H9 (cell line): ENCODE measurements around the gene RARG. TPM values are rescaled to one million over a fixed set of nuclear protein-coding genes. Genes with fewer than 3 reads are reported as not detected.

Experiments used
- DNase-seq: peaks from one replicate; pipeline ENCODE4 v3.0.0-alpha.2; 2017
- H2AFZ ChIP-seq: one replicate; pipeline ENCODE4 v1.6.1; 2013; ENCODE audit warnings: mild to moderate bottlenecking, low read length, control low read depth, moderate library complexity
- H2AK5ac ChIP-seq: 2 replicates; pipeline ENCODE4 v1.6.1; 2013; ENCODE audit warnings: low read length, control low read depth, mixed read lengths; ENCODE audit not compliant: insufficient read length
- H2BK120ac ChIP-seq: one replicate; pipeline ENCODE4 v1.6.1; 2013; ENCODE audit warnings: low read depth, mild to moderate bottlenecking, low read length, control low read depth, inconsistent platforms; ENCODE audit not compliant: poor library complexity, severe bottlenecking
- H2BK12ac ChIP-seq: 2 replicates; pipeline ENCODE4 v1.6.1; 2013; ENCODE audit warnings: low read length, control low read depth, mixed read lengths, low read depth; ENCODE audit not compliant: insufficient read length
- H2BK15ac ChIP-seq: 2 replicates; pipeline ENCODE4 v1.6.1; 2013; ENCODE audit warnings: low read depth, low read length, control low read depth
- H2BK20ac ChIP-seq: one replicate; pipeline ENCODE4 v1.6.1; 2013; ENCODE audit warnings: low read depth, mild to moderate bottlenecking, low read length, control low read depth, inconsistent platforms; ENCODE audit not compliant: poor library complexity, severe bottlenecking
- H2BK5ac ChIP-seq: 2 replicates; pipeline ENCODE4 v1.6.1; 2013; ENCODE audit warnings: low read length, control low read depth, mixed read lengths; ENCODE audit not compliant: insufficient read length
- H3K14ac ChIP-seq: 2 replicates; pipeline ENCODE4 v1.6.1; 2013; ENCODE audit warnings: low read length, control low read depth; ENCODE audit not compliant: insufficient read depth
- H3K18ac ChIP-seq: 2 replicates; pipeline ENCODE4 v1.6.1; 2013; ENCODE audit warnings: low read depth, mild to moderate bottlenecking, mixed read lengths, low read length, control low read depth; ENCODE audit not compliant: insufficient read length
- H3K23ac ChIP-seq: 2 replicates; pipeline ENCODE4 v1.6.1; 2013; ENCODE audit warnings: low read length, control low read depth, mixed read lengths, low read depth; ENCODE audit not compliant: insufficient read length
- H3K23me2 ChIP-seq: 2 replicates; pipeline ENCODE4 v1.6.1; 2013; ENCODE audit warnings: low read depth, mild to moderate bottlenecking, mixed read lengths, low read length, control low read depth; ENCODE audit not compliant: insufficient read length, poor library complexity, severe bottlenecking
- H3K27ac ChIP-seq: 2 replicates; pipeline ENCODE4 v1.5.1; 2013; ENCODE audit warnings: low read length, control low read depth, mixed read lengths, low read depth; ENCODE audit not compliant: insufficient read length
- H3K27me3 ChIP-seq: 2 replicates; pipeline ENCODE4 v1.6.1; 2013; ENCODE audit warnings: low read length, control low read depth, inconsistent platforms; ENCODE audit not compliant: insufficient read depth
- H3K4ac ChIP-seq: 2 replicates; pipeline ENCODE4 v1.6.1; 2013; ENCODE audit warnings: low read depth, mild to moderate bottlenecking, control low read depth, inconsistent platforms, low read length, moderate library complexity
- H3K4me1 ChIP-seq: 2 replicates; pipeline ENCODE4 v1.6.1; 2013; ENCODE audit warnings: low read length, control low read depth, inconsistent platforms; ENCODE audit not compliant: insufficient read depth
- H3K4me2 ChIP-seq: 2 replicates; pipeline ENCODE4 v1.6.1; 2013; ENCODE audit warnings: low read length, control low read depth, mixed read lengths; ENCODE audit not compliant: insufficient read length, insufficient read depth
- H3K56ac ChIP-seq: 2 replicates; pipeline ENCODE4 v1.6.1; 2013; ENCODE audit warnings: low read depth, mild to moderate bottlenecking, mixed read lengths, low read length, control low read depth; ENCODE audit not compliant: insufficient read length
- H3K79me1 ChIP-seq: 2 replicates; pipeline ENCODE4 v1.6.1; 2013; ENCODE audit warnings: low read depth, mild to moderate bottlenecking, moderate library complexity, low read length, control low read depth, inconsistent platforms; ENCODE audit not compliant: insufficient read depth, poor library complexity, severe bottlenecking
- H3K79me2 ChIP-seq: 2 replicates; pipeline ENCODE4 v1.6.1; 2013; ENCODE audit warnings: low read length, control low read depth, inconsistent platforms; ENCODE audit not compliant: insufficient read depth
- H3K9ac ChIP-seq: 2 replicates; pipeline ENCODE4 v1.6.1; 2013; ENCODE audit warnings: low read length, control low read depth, mixed read lengths; ENCODE audit not compliant: insufficient read length; ENCODE audit errors: extremely low read depth
- H3K9me3 ChIP-seq: one replicate; pipeline ENCODE4 v1.6.1; 2013; ENCODE audit warnings: low read depth, low read length, inconsistent platforms; ENCODE audit not compliant: control insufficient read depth
- H3T11ph ChIP-seq: one replicate; pipeline ENCODE4 v1.6.1; 2013; ENCODE audit warnings: mild to moderate bottlenecking, low read length, control low read depth, inconsistent platforms
- H4K20me1 ChIP-seq: one replicate; pipeline ENCODE4 v1.6.1; 2013; ENCODE audit not compliant: control insufficient read depth, insufficient read length, insufficient read depth
- H4K5ac ChIP-seq: 2 replicates; pipeline ENCODE4 v1.6.1; 2013; ENCODE audit warnings: low read depth, mild to moderate bottlenecking, mixed read lengths, low read length, control low read depth; ENCODE audit not compliant: insufficient read length
- H4K8ac ChIP-seq: replicated peaks from 2 replicates; pipeline ENCODE4 v1.6.1; 2013; ENCODE audit warnings: low read length, control low read depth, mixed read lengths, low read depth; ENCODE audit not compliant: insufficient read length
- H4K91ac ChIP-seq: 2 replicates; pipeline ENCODE4 v1.6.1; 2013; ENCODE audit warnings: low read depth, mild to moderate bottlenecking, moderate library complexity, mixed read lengths, low read length, control low read depth; ENCODE audit not compliant: insufficient read length
- H3K27ac Mint-ChIP-seq, 3 experiments: 2 replicates in 2 of 3; 3 replicates in 1 of 3; pipeline ENCODE4 v1.8.0; 2020 to 2021; ENCODE audit warnings: mixed read lengths in 3 of 3, mild to moderate bottlenecking in 1 of 3, moderate library complexity in 1 of 3
- H3K27me3 Mint-ChIP-seq: 2 replicates; pipeline ENCODE4 v1.8.0; 2021; ENCODE audit warnings: low read depth, mild to moderate bottlenecking, moderate library complexity, mixed read lengths
- H3K36me3 Mint-ChIP-seq, 3 experiments: 2 replicates in 2 of 3; 3 replicates in 1 of 3; pipeline ENCODE4 v1.8.0; 2020 to 2021; ENCODE audit warnings: low read depth in 3 of 3, mixed read lengths in 3 of 3; ENCODE audit not compliant: insufficient read depth in 1 of 3
- H3K4me1 Mint-ChIP-seq, 2 experiments: 2 replicates each; pipeline ENCODE4 v1.8.0; 2020; ENCODE audit warnings: mixed read lengths in 2 of 2
- H3K4me3 Mint-ChIP-seq, 2 experiments: 2 replicates in 1 of 2; 3 replicates in 1 of 2; pipeline ENCODE4 v1.8.0; 2020 to 2021; ENCODE audit warnings: mild to moderate bottlenecking in 2 of 2, mixed read lengths in 2 of 2, moderate library complexity in 1 of 2
- H3K9me3 Mint-ChIP-seq, 2 experiments: 2 replicates in 1 of 2; 3 replicates in 1 of 2; pipeline ENCODE4 v1.8.0; 2020; ENCODE audit warnings: mild to moderate bottlenecking in 2 of 2, mixed read lengths in 2 of 2, moderate library complexity in 1 of 2
- CTCF ChIP-seq: fragments of 200-600 bp; sonication (generic); conservative IDR thresholded peaks from 3 replicates; pipeline ENCODE4 v1.8.0; 2021; ENCODE audit warnings: antibody characterized with exemption, mild to moderate bottlenecking
- WGBS: extraction: QIAGEN DNeasy Blood & Tissue Kit; methylation state at CpG from one replicate; pipeline ENCODE4 v1.1.7; 2013; ENCODE audit warnings: missing lambda C conversion rate, low lambda C conversion rate, mixed read lengths; ENCODE audit not compliant: insufficient read length; ENCODE audit errors: extremely low coverage; 5-methylcytosine and 5-hydroxymethylcytosine counted together
- total RNA-seq: library from RNA; stranded (reverse); gene quantifications from 2 replicates; pipeline ENCODE4 v1.2.1, GENCODE V29; 2021

Gene RARG
- total RNA-seq, 1 experiment from 2014 or later = 43.7 TPM

DNA sequence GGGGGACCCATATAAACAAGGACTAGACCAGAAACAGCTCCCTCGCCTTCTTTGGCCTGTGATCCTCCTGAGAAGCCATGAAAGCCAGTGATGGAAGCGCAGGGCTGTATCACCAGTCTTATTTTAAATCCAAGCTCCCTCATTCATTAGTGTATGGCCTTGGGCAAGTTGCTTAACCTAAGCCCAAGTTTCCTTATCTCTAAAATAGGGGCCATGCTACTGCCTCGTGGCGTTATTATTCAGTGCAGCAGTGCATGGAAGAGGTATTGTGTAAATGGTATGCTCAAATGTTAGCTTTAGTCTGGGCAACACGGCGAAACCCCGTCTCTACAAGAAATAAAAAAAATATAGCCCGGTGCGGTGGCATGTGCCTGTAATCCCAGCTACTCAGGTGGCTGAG is 46.0 kb upstream of the RARG start:
- Mint-ChIP-seq H3K27ac (no peak overlapping the region), H3K27me3 (no peaks in the 10 kb centered on the region), H3K9me3 (no peaks in the 10 kb centered on the region), H3K4me3 (no peak overlapping the region), H3K4me1 (no peaks in the 10 kb centered on the region), H3K36me3 (peaks cover 49 to 82% (median 79%) of the 10 kb centered on the region in 3 experiments; a peak in 6 of 7 replicates)
- H3K18ac ChIP-seq = no peak overlapping the region
- no peak overlapping the region for H3K27ac ChIP-seq
- H3K23ac ChIP-seq = no peak overlapping the region
- TF ChIP-seq CTCF = no peak
- H3K4me1 ChIP-seq = no peaks in the 10 kb centered on the region
- H3K4me2 ChIP-seq = no peak overlapping the region
- no peak overlapping the region for H3K56ac ChIP-seq
- no peaks in the 10 kb centered on the region for H3K23me2 ChIP-seq
- H3K27me3 ChIP-seq = no peaks in the 10 kb centered on the region
- H3K14ac ChIP-seq = no peak overlapping the region
- no peaks in the 10 kb centered on the region for H3K79me2 ChIP-seq
- H3K9me3 ChIP-seq = no peaks in the 10 kb centered on the region
- no peak overlapping the region for H4K5ac ChIP-seq
- H4K20me1 ChIP-seq = no peaks in the 10 kb centered on the region
- H3K79me1 ChIP-seq = no peaks in the 10 kb centered on the region
- H2AFZ ChIP-seq = no peak overlapping the region
- no peak for DNase-seq
- H3K4ac ChIP-seq = no peak overlapping the region
- H2BK5ac ChIP-seq = no peak overlapping the region
- no peak overlapping the region for H2BK20ac ChIP-seq
- H2BK120ac ChIP-seq = no peak overlapping the region
- H2BK12ac ChIP-seq = no peak overlapping the region
- no peak overlapping the region for H3K9ac ChIP-seq
- no peak overlapping the region for H3T11ph ChIP-seq
- no peak overlapping the region for H2BK15ac ChIP-seq
- no peak overlapping the region for H2AK5ac ChIP-seq
- WGBS = no CpG with 5 or more reads among the region's 9 CpGs
- no peak overlapping the region for H4K91ac ChIP-seq
- no peak overlapping the region for H4K8ac ChIP-seq
